ENCODE measurements around the gene CLEC2L. TPM values are rescaled to one million over a fixed set of nuclear protein-coding genes. Genes with fewer than 3 reads are reported as not detected.

The CLEC2L gene
- total RNA-seq, 4 donors from 2014 or later: 0.21 to 0.43 (median 0.26) TPM; not detected in 1

DNA sequence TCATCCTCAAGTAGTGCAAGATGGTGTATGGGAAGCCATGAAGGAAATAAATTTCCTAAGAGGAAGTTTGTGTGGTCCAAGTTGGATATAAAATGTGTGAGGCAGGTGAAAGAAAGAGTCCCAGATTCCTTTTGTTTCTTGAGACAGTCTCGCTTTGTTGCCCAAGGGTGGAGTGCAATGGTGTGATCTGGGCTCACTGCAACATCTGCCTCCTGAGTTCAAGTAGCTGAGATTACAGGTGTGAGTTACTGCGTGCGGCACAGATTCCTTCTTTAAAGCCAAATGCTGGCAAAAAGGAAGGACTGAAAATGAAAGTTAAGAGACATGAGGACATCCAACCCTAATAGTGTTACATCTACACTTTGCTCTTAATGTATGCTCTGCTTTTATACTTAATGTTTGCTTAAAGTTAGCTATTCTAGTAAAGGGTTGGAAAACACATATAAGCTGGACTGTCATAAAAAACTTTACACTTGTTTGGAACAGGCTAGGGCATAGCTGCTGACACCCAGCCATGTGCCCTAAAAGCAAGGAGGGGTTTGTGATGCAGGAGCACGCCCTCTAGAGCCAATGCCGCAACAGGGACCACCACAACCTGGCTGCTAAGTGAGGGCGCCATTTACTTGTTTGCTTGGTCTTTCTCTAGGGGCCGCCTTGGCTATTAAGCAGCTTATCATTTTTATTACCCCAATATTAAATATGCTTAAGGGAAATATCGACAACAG, 34.5 kb downstream of the CLEC2L start:
- H3K27ac ChIP-seq: no peak overlapping the region
- intact Hi-C loops (cut with DNase I; ENCODE audit: low total_unique reads): no loop called here
- TF ChIP-seq, protein P1, sequence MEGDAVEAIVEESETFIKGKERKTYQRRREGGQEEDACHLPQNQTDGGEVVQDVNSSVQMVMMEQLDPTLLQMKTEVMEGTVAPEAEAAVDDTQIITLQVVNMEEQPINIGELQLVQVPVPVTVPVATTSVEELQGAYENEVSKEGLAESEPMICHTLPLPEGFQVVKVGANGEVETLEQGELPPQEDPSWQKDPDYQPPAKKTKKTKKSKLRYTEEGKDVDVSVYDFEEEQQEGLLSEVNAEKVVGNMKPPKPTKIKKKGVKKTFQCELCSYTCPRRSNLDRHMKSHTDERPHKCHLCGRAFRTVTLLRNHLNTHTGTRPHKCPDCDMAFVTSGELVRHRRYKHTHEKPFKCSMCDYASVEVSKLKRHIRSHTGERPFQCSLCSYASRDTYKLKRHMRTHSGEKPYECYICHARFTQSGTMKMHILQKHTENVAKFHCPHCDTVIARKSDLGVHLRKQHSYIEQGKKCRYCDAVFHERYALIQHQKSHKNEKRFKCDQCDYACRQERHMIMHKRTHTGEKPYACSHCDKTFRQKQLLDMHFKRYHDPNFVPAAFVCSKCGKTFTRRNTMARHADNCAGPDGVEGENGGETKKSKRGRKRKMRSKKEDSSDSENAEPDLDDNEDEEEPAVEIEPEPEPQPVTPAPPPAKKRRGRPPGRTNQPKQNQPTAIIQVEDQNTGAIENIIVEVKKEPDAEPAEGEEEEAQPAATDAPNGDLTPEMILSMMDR (IDR thresholded peaks at IDR 0.05): no peak
- TF ChIP-seq POLR2A (IDR thresholded peaks at IDR 0.05): no peak
- no peaks in the 10 kb centered on the region for H3K4me1 ChIP-seq
- no peaks in the 10 kb centered on the region for H3K27me3 ChIP-seq
- no peak overlapping the region for H3K4me3 ChIP-seq
- H3K36me3 ChIP-seq: no peaks in the 10 kb centered on the region
- H3K9me3 ChIP-seq: no peaks in the 10 kb centered on the region
- no peak for DNase-seq

DNA sequence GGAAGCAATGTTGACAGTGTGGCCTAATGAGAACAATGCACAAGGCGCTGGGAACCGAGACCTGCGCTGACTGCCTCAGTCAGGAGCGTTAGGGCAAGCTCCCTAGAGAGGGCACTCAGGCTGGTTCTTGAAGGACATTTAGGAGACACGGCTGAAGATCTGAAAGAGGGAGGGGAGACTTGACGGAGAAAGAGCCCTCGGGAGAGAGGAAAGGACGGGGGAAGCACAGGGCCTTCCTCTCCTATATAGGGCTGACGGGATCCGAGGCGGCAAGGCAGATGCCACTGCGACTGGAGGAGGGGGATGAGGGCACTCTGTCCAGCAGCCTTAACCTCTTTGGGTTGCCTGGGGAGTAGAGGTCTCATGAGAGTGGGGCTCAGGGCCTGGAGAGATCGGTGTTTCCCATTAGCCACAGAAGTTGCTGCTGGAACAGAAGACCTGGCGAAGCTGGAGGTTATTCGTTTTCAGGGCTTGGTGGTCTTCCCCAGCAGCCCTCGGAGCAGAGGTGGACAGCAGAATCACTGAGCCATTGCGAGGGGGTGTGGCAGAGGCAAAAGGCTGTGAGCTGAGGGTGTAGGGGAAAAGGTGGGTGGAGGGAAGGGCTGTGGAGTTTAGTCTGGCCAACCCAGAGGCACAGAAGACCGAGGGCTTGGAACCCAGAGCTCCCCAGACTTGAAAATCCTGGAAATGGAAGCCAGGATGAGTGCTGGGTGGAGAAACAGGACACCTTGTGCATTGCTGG, 36.0 kb downstream of the CLEC2L start:
- no peak overlapping the region for H3K27ac ChIP-seq
- H3K36me3 ChIP-seq: no peaks in the 10 kb centered on the region
- no peak for TF ChIP-seq POLR2A (IDR thresholded peaks at IDR 0.05)
- TF ChIP-seq, protein P1 (IDR thresholded peaks at IDR 0.05): no peak
- DNase-seq: no peak
- no peaks in the 10 kb centered on the region for H3K4me1 ChIP-seq
- H3K9me3 ChIP-seq: no peaks in the 10 kb centered on the region
- H3K4me3 ChIP-seq: no peak overlapping the region
- H3K27me3 ChIP-seq: no peaks in the 10 kb centered on the region
- intact Hi-C loops (cut with DNase I; ENCODE audit: low total_unique reads): no loop called here

DNA sequence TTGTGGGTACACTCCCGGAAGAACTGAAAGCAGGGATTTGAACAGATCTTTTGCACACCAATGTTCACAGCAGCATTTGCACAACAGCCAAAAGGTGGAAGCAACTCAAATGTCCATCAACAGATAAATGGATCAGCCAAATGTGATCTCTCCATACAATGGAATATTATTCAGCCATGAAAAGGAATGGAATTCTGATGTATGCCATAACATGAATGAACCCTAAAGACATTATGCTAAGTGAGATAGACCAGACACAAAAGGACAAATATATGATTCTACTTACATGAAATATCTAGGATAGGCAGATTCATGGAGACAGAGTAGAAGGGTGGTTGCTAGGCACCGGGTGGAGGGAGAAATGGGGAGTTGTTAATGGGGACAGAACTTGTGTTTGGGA, 36.7 kb downstream of the CLEC2L start:
- intact Hi-C loops (cut with DNase I; ENCODE audit: low total_unique reads): no loop called here
- Histone ChIP-seq H3K36me3 (no peaks in the 10 kb centered on the region), H3K4me1 (no peaks in the 10 kb centered on the region), H3K27ac (no peak overlapping the region), H3K27me3 (no peaks in the 10 kb centered on the region), H3K9me3 (no peaks in the 10 kb centered on the region), H3K4me3 (no peak overlapping the region)
- TF ChIP-seq, protein P1 (IDR thresholded peaks at IDR 0.05): no peak
- no peak for TF ChIP-seq POLR2A (IDR thresholded peaks at IDR 0.05)
- DNase-seq: no peak

DNA sequence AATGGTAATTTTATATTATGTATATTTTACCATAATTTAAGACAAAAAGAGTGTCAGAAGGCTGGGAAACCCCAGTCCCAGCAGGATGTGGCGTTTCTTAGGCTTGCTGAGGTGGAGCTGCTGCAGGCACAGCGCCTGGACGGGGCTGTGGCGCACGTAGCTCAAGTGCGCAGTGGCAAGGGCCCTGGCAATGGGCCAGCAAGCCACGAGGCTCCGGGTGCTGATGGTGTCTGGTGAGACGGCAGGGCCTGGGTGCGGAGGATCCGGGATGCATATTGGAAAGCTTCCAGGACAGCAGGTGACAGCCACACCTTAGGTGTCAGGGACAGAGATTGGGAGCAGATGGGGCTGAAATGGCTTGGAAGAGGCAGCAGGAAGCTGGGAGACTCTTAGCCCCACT, 37.2 kb downstream of the CLEC2L start:
- intact Hi-C loops (cut with DNase I; ENCODE audit: low total_unique reads): no loop called here
- DNase-seq: no peak

More for the DNA sequence above, 37.2 kb downstream of the CLEC2L start:
- TF ChIP-seq, protein P1 (IDR thresholded peaks at IDR 0.05): no peak
- TF ChIP-seq POLR2A (IDR thresholded peaks at IDR 0.05): no peak
- no peaks in the 10 kb centered on the region for H3K9me3 ChIP-seq
- H3K4me1 ChIP-seq: no peaks in the 10 kb centered on the region
- no peak overlapping the region for H3K27ac ChIP-seq
- no peak overlapping the region for H3K4me3 ChIP-seq
- H3K27me3 ChIP-seq: no peaks in the 10 kb centered on the region
- no peaks in the 10 kb centered on the region for H3K36me3 ChIP-seq
